T-helper 1 cell treated with Interleukin-12 subunit alpha and Interleukin-12 subunit beta and Interleukin-4 antibody, amounts not matched to agents 30 μg/mL and 1 μg/mL, for 36 hours (primary cell): Measurements from ENCODE around the gene CSF2.
A peak's percentile ranks its signal among the peaks of the same experiment; 100 is the strongest.

Experiments
- H3K27ac Mint-ChIP-seq: one replicate; pipeline ENCODE4 v1.8.0; 2021; ENCODE audit warnings: mild to moderate bottlenecking, mixed read lengths
- H3K27me3 Mint-ChIP-seq: one replicate; pipeline ENCODE4 v1.8.0; 2021; ENCODE audit warnings: low read depth, mixed read lengths
- H3K36me3 Mint-ChIP-seq: one replicate; pipeline ENCODE4 v1.8.0; 2021; ENCODE audit warnings: low read depth, mixed read lengths
- H3K4me1 Mint-ChIP-seq: one replicate; pipeline ENCODE4 v1.8.0; 2021; ENCODE audit warnings: low read depth, mixed read lengths
- H3K4me3 Mint-ChIP-seq: one replicate; pipeline ENCODE4 v1.8.0; 2021; ENCODE audit warnings: mild to moderate bottlenecking, moderate library complexity, mixed read lengths
- H3K9me3 Mint-ChIP-seq: one replicate; pipeline ENCODE4 v1.8.0; 2021; ENCODE audit warnings: mixed read lengths

Gene CSF2

DNA sequence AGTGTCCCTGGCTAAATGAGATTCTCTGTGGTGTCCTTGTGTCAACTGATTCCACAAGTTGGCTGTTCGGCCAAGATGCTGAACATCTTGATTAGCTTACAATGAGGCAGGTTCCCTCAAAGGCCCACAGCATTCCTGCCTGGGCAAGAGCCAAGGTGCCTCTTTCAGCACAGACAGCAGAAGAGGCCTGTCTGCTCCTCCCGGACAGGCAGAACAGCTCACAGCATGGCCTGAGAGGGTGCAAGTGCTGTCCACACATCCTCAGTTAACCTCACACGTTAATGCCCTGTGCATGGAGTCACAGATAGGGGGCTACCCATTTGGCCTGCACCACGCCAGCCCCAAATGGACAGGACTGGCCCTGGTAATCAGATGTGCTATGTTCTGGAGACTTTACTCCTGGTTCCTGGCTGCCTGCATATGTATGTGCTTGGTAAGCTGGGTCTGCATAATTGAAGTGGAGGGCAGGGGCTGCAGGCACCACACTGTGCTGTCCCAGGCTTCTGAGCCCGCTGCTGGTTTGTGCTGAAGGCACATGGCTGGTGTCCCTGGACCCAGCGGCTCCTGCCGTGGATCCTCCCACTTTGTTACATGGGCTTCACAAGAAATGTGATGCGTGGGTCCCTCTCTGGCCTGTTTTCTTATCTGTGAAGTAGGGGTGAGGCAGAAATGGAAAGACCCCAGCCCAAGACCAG, 8.9 kb downstream of the CSF2 start:
- peaks cover 6% of the 10 kb centered on the region for H3K36me3 Mint-ChIP-seq
- peak overlapping the region; percentile 63 for H3K27ac Mint-ChIP-seq
- peaks cover 63% of the 10 kb centered on the region for H3K4me1 Mint-ChIP-seq
- H3K9me3 Mint-ChIP-seq = no peaks in the 10 kb centered on the region
- no peaks in the 10 kb centered on the region for H3K27me3 Mint-ChIP-seq
- H3K4me3 Mint-ChIP-seq = no peak overlapping the region

GRCh38 chr5:132083071-132083678, 9.6 kb downstream of the CSF2 start:
- H3K36me3 Mint-ChIP-seq = peaks cover 6% of the 10 kb centered on the region
- peaks cover 59% of the 10 kb centered on the region for H3K4me1 Mint-ChIP-seq
- H3K4me3 Mint-ChIP-seq = no peak overlapping the region
- no peaks in the 10 kb centered on the region for H3K27me3 Mint-ChIP-seq
- H3K27ac Mint-ChIP-seq = peak overlapping the region; percentile 63
- H3K9me3 Mint-ChIP-seq = no peaks in the 10 kb centered on the region

DNA sequence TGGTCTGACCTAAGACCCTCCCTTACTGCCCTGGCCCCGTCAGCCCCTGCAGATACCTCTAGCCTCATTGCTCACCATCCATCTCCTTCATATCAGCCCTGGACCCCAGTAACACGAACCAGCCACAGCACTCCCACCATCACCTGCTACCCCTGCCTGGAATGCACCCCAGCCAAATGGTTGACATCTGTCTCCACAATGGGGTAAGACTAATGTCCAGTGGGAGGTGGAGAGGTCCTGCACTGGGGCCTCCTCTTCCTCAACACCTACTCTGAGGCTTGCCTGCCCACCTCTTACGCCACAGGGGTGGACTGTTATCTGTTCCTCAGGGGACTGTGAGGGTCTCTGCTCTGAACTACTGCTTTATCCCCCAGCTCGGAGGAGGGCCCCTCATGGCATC, 12.1 kb downstream of the CSF2 start:
- Mint-ChIP-seq H3K36me3 (peaks cover 14% of the 10 kb centered on the region), H3K4me3 (no peak overlapping the region), H3K27ac (peak overlapping the region; percentile 64), H3K9me3 (peaks cover 13% of the 10 kb centered on the region), H3K27me3 (no peaks in the 10 kb centered on the region), H3K4me1 (peaks cover 60% of the 10 kb centered on the region)

- H3K36me3 Mint-ChIP-seq = peaks cover 14% of the 10 kb centered on the region
- no peak overlapping the region for H3K27ac Mint-ChIP-seq
- H3K27me3 Mint-ChIP-seq = no peaks in the 10 kb centered on the region
- H3K9me3 Mint-ChIP-seq = peaks cover 13% of the 10 kb centered on the region
- H3K4me1 Mint-ChIP-seq = peaks cover 57% of the 10 kb centered on the region
- no peak overlapping the region for H3K4me3 Mint-ChIP-seq
These were observed 12.7 kb downstream of the CSF2 start for GRCh38 chr5:132086277-132086794.

DNA sequence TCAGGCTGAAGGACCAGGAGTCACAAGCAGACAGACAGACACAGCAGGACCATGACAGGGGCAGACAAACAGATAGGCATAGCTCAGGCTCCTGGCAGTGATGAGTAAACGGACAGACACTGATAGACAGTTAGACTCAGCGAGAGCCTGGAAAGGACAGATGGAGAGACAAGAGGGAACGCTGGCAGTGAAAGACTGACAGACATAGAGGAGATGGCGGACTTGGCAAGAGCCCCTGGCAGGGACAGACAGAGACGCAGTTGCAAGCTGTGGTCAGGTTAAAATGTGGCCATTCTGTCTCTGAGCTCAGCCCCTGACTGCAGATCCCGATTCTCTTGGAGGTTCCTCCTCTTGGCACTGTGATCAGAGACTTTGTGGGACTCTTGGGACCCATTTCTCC, 13.6 kb downstream of the CSF2 start:
- Mint-ChIP-seq H3K4me3 (no peak overlapping the region), H3K4me1 (peaks cover 50% of the 10 kb centered on the region), H3K36me3 (peaks cover 14% of the 10 kb centered on the region), H3K27me3 (no peaks in the 10 kb centered on the region), H3K9me3 (peaks cover 13% of the 10 kb centered on the region), H3K27ac (no peak overlapping the region)

DNA sequence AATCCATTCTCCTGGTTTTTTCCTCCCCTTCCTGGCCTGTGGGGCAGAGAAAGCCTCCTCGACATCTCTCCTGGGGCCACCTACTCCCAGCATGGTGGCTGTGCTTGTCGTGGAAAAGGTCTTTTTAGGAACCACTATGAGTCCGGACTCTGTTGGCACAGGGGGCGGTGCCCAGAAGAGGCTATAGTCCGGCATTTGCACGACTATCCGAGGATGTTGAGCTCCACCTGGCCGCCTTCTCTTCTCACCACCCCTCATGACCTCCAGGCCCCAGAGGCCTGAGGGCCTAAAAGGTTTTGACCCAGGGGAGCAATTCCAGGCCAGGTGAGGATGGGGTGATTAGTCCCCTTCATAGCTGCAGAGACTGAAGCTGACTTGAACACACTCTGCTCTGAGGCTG, 14.1 kb downstream of the CSF2 start:
- peaks cover 15% of the 10 kb centered on the region for H3K36me3 Mint-ChIP-seq
- H3K4me1 Mint-ChIP-seq = peaks cover 47% of the 10 kb centered on the region
- H3K4me3 Mint-ChIP-seq = no peak overlapping the region
- peaks cover 13% of the 10 kb centered on the region for H3K9me3 Mint-ChIP-seq
- no peaks in the 10 kb centered on the region for H3K27me3 Mint-ChIP-seq
- no peak overlapping the region for H3K27ac Mint-ChIP-seq

DNA sequence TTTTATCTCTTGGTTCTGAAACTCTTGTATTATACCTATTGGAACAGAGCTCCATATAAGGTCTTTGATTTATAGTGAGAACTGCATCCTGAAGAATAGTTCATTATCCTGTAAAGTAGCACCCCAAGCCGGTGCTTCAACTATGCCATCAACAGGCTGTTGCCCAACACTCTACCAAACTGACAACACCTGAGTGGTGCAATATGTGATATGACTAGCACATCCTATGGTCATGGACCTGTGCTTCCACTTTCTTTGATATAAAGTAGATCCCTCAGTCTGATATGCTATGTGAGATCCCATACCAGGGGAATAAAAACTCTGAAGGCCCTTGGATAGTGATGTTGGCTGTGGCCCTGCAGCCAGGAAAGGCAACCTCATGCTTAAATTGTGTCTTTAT, 15.8 kb downstream of the CSF2 start:
- H3K4me1 Mint-ChIP-seq = peaks cover 45% of the 10 kb centered on the region
- no peaks in the 10 kb centered on the region for H3K27me3 Mint-ChIP-seq
- no peak overlapping the region for H3K4me3 Mint-ChIP-seq
- peaks cover 13% of the 10 kb centered on the region for H3K9me3 Mint-ChIP-seq
- H3K27ac Mint-ChIP-seq = peak overlapping the region; percentile 5
- H3K36me3 Mint-ChIP-seq = peaks cover 25% of the 10 kb centered on the region

GRCh38 chr5:132090107-132090506, 16.5 kb downstream of the CSF2 start:
- Mint-ChIP-seq H3K9me3 (peaks cover 13% of the 10 kb centered on the region), H3K4me3 (no peak overlapping the region), H3K4me1 (peaks cover 45% of the 10 kb centered on the region), H3K27me3 (no peaks in the 10 kb centered on the region), H3K27ac (no peak overlapping the region), H3K36me3 (peaks cover 25% of the 10 kb centered on the region)

DNA sequence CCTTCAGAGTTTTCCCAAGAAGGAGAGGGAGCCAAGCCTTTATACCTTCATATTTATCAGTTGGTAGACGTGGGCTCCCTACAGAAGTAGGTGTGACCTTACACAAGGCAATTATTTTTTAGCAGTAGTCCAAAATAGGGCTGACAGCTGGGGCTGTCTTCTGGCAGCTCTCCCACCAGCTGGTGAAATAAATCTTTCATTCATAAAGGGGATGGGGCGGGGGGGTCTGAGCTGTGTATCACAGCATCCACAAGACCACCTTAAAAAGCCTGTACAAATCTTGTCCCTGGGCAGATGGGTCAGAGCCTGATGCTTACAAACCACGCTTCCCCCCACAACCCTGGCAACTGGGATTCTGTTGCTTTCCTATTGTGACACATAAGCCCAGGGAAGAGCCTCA, 19.7 kb downstream of the CSF2 start:
- Mint-ChIP-seq H3K36me3 (peaks cover 31% of the 10 kb centered on the region), H3K4me1 (peaks cover 51% of the 10 kb centered on the region), H3K27ac (no peak overlapping the region), H3K4me3 (no peak overlapping the region), H3K27me3 (no peaks in the 10 kb centered on the region), H3K9me3 (peaks cover 13% of the 10 kb centered on the region)

GRCh38 chr5:132094393-132095076, 20.9 kb downstream of the CSF2 start:
- no peak overlapping the region for H3K4me3 Mint-ChIP-seq
- H3K27ac Mint-ChIP-seq = peak overlapping the region; percentile 65
- peaks cover 9% of the 10 kb centered on the region for H3K9me3 Mint-ChIP-seq
- H3K36me3 Mint-ChIP-seq = peaks cover 30% of the 10 kb centered on the region
- H3K4me1 Mint-ChIP-seq = peaks cover 55% of the 10 kb centered on the region
- no peaks in the 10 kb centered on the region for H3K27me3 Mint-ChIP-seq

GRCh38 chr5:132095077-132095410, 21.5 kb downstream of the CSF2 start:
- Mint-ChIP-seq H3K4me3 (no peak overlapping the region), H3K27ac (peak overlapping the region; percentile 70)

GRCh38 chr5:132095424-132095972, 21.9 kb downstream of the CSF2 start:
- peak overlapping the region; percentile 70 for H3K27ac Mint-ChIP-seq
- H3K4me1 Mint-ChIP-seq = peaks cover 59% of the 10 kb centered on the region
- no peak overlapping the region for H3K4me3 Mint-ChIP-seq
- H3K9me3 Mint-ChIP-seq = peaks cover 2% of the 10 kb centered on the region
- no peaks in the 10 kb centered on the region for H3K27me3 Mint-ChIP-seq
- peaks cover 25% of the 10 kb centered on the region for H3K36me3 Mint-ChIP-seq

More at GRCh38 chr5:132095077-132095410, 21.5 kb downstream of the CSF2 start:
- peaks cover 5% of the 10 kb centered on the region for H3K9me3 Mint-ChIP-seq
- H3K27me3 Mint-ChIP-seq = no peaks in the 10 kb centered on the region
- peaks cover 58% of the 10 kb centered on the region for H3K4me1 Mint-ChIP-seq
- peaks cover 28% of the 10 kb centered on the region for H3K36me3 Mint-ChIP-seq

DNA sequence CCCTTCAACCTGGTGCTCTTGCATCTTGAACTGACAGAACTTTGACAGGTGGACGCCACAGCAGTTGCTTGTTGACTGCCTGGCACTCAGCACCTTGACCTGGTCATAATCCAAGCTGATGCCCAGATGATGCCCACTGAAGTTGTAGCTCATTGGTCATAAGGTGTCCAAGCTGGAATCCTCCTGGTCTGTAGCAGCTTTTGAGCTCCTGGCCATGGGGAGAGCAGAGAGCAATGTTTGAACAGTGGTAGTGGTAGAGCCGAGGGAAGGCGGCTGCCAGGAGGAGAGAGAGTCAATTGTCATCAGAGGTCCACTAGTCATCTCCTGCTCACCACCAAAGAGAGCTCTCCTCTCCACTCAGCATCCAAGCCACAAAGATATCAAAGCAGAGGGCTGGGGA, 23.3 kb downstream of the CSF2 start:
- peaks cover 23% of the 10 kb centered on the region for H3K36me3 Mint-ChIP-seq
- no peaks in the 10 kb centered on the region for H3K9me3 Mint-ChIP-seq
- H3K27me3 Mint-ChIP-seq = no peaks in the 10 kb centered on the region
- H3K4me1 Mint-ChIP-seq = peaks cover 67% of the 10 kb centered on the region
- H3K4me3 Mint-ChIP-seq = no peak overlapping the region
- H3K27ac Mint-ChIP-seq = peak overlapping the region; percentile 75

- peak overlapping the region; percentile 93 for H3K27ac Mint-ChIP-seq
- H3K4me1 Mint-ChIP-seq = peaks cover 78% of the 10 kb centered on the region
- no peaks in the 10 kb centered on the region for H3K9me3 Mint-ChIP-seq
- H3K27me3 Mint-ChIP-seq = no peaks in the 10 kb centered on the region
- H3K36me3 Mint-ChIP-seq = peaks cover 21% of the 10 kb centered on the region
- no peak overlapping the region for H3K4me3 Mint-ChIP-seq
These were observed 24.6 kb downstream of the CSF2 start for GRCh38 chr5:132098151-132098594.
